HepG2 (cell line): ENCODE results near the gene RTEL1. TPM values are rescaled to one million over a fixed set of nuclear protein-coding genes. Genes with fewer than 3 reads are reported as not detected.

Experiments
- CENPT ChIP-seq: sonication (generic); formaldehyde crosslinking; IDR thresholded peaks from 2 replicates; pipeline ENCODE4 v1.8.0; 2022; ENCODE audit warnings: low read depth, mild to moderate bottlenecking, moderate library complexity, missing genetic modification reagents
- EED ChIP-seq: sonication (generic); formaldehyde crosslinking; IDR thresholded peaks from 2 replicates; pipeline ENCODE4 v1.5.0; 2020; ENCODE audit warnings: mild to moderate bottlenecking, missing genetic modification reagents
- ETV6 ChIP-seq: sonication (generic); formaldehyde crosslinking; conservative IDR thresholded peaks from 2 replicates; pipeline ENCODE4 v1.4.0; 2020; ENCODE audit warnings: missing genetic modification reagents
- JUN ChIP-seq: sonication (generic); formaldehyde crosslinking; IDR thresholded peaks from 2 replicates; pipeline ENCODE4 v1.4.0; 2020; ENCODE audit warnings: mild to moderate bottlenecking, missing genetic modification reagents
- MXD4 ChIP-seq: IDR thresholded peaks from 2 replicates; pipeline ENCODE4 v1.6.1; 2016; ENCODE audit warnings: mild to moderate bottlenecking, missing biosample characterization, missing genetic modification reagents
- PCBP1 ChIP-seq: fragments of 200-400 bp; formaldehyde crosslinking; IDR thresholded peaks from 2 replicates; pipeline ENCODE4 v1.6.1; 2017; ENCODE audit warnings: mild to moderate bottlenecking, low read depth, low read length, borderline replicate concordance
- SRY ChIP-seq: sonication (generic); formaldehyde crosslinking; IDR thresholded peaks from 2 replicates; pipeline ENCODE4 v1.8.0; 2022; ENCODE audit warnings: mild to moderate bottlenecking, missing genetic modification reagents
- TARDBP ChIP-seq: sonication (generic); formaldehyde crosslinking; IDR thresholded peaks from 2 replicates; pipeline ENCODE4 v1.8.0; 2022; ENCODE audit warnings: mild to moderate bottlenecking, missing genetic modification reagents
- TCF12 ChIP-seq, 2 experiments: fragments of 450-650 bp in 1 of 2; sonication (generic) in 1 of 2; formaldehyde crosslinking in 1 of 2; IDR thresholded peaks; 2 replicates each; pipeline versions ENCODE4 v1.6.1 to v1.8.0; 2017 to 2022; ENCODE audit warnings: antibody characterized with exemption in 1 of 2, mild to moderate bottlenecking in 1 of 2, missing genetic modification reagents in 1 of 2, moderate library complexity in 1 of 2
- ZFY ChIP-seq: sonication (generic); formaldehyde crosslinking; IDR thresholded peaks from 2 replicates; pipeline ENCODE4 v1.4.0; 2020; ENCODE audit warnings: missing genetic modification reagents
- ZMYM3 ChIP-seq: sonication (generic); formaldehyde crosslinking; IDR thresholded peaks from 2 replicates; pipeline ENCODE4 v1.5.1; 2020; ENCODE audit warnings: mild to moderate bottlenecking, missing genetic modification reagents
- ZNF841 ChIP-seq: sonication (generic); formaldehyde crosslinking; IDR thresholded peaks from 2 replicates; pipeline ENCODE4 v1.8.1; 2023; ENCODE audit warnings: missing genetic modification reagents, borderline replicate concordance
- polyA plus RNA-seq, 8 experiments: library from polyadenylated mRNA; depleted of rRNA in 3 of 8; stranded (reverse) in 7 of 8; unstranded in 1 of 8; fragments of >200 nt; fragmentation: Illumina TruSeq in 4 of 8; extraction: Trizol in 4 of 8; gene quantifications; 2 replicates each; pipeline versions ENCODE4 v1.2.1 to v1.2.3, GENCODE V29; 2011 to 2016; ENCODE audit warnings: low read depth in 4 of 8, missing spikeins in 1 of 8, mixed read lengths in 1 of 8; ENCODE audit not compliant: insufficient read depth in 1 of 8
- total RNA-seq, 5 experiments: library from RNA; depleted of rRNA; stranded (reverse); fragments of >200 nt; fragmentation: Illumina TruSeq; extraction: Trizol; gene quantifications; 2 replicates each; pipeline ENCODE4 v1.2.3, GENCODE V29; 2016; ENCODE audit warnings: low read depth in 1 of 5
- TF ChIP-seq, protein P1 (sequence below): sonication (generic); formaldehyde crosslinking; IDR thresholded peaks from 2 replicates; pipeline ENCODE4 v1.9.0; 2021; ENCODE audit warnings: missing genetic modification reagents, mild to moderate bottlenecking, borderline replicate concordance
- TF ChIP-seq, protein P2 (sequence below): sonication (generic); formaldehyde crosslinking; IDR thresholded peaks from 2 replicates; pipeline ENCODE4 v1.5.0; 2020; ENCODE audit warnings: mild to moderate bottlenecking, low read depth, missing genetic modification reagents, borderline replicate concordance
- TF ChIP-seq, protein P3 (sequence below): sonication (generic); formaldehyde crosslinking; IDR thresholded peaks from one replicate; pipeline ENCODE4 v1.5.1; 2020; ENCODE audit warnings: mild to moderate bottlenecking, missing genetic modification reagents; ENCODE audit errors: not compliant biosample characterization

The RTEL1 gene
- total and polyA plus RNA-seq, 2 of the 13 experiments (the other 11 are each of a cell fraction or from before 2014, with no cell fraction given), result 21.8 to 36.4 TPM

DNA sequence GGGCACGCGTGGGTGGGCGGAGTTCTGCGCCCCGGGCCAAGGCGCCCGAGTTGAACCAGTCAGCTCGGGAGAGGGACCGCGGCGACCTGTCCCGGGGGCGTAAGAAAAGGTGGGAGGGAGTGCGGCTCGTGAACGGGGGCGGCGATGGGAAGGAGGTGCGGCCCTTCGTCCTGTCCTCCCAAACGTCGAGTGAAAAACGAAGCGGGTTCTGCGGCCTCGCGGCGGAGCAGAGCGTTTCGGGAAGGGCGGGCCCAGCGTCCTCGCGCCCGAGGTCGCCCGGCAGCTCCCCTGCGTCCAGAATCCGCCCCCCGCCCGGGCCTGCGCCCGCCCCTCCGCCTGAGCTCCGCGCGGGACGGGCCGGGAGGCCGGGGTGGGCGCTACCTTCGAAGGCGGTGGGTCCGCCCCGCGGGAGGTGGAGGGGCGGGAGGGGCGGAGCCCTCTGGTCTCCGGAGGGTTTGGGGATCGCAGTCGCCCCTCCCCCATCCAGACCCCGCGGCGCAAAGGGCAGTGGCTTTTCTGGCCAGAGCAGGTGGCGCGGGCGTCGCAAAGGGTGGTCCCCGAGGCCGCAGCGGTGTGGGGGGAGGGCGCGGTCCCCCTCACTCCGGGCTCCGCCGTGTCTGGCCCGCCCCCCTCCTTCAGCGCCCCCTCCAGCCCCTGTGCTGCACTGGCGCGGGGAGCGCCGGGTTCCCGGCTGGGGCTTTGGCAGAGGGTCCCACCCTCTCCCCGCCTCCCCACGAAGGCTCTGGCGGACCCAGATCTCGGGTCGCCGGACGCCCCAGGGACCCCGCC, 5.7 kb upstream of the RTEL1 start (continued):
- TF ChIP-seq PCBP1, result no peak
- no peak for TF ChIP-seq ETV6 (CRISPR knock-in tag)
- TF ChIP-seq SRY (CRISPR knock-in tag), result no peak
- no peak for TF ChIP-seq EED (CRISPR knock-in tag)
- TF ChIP-seq, protein P1, sequence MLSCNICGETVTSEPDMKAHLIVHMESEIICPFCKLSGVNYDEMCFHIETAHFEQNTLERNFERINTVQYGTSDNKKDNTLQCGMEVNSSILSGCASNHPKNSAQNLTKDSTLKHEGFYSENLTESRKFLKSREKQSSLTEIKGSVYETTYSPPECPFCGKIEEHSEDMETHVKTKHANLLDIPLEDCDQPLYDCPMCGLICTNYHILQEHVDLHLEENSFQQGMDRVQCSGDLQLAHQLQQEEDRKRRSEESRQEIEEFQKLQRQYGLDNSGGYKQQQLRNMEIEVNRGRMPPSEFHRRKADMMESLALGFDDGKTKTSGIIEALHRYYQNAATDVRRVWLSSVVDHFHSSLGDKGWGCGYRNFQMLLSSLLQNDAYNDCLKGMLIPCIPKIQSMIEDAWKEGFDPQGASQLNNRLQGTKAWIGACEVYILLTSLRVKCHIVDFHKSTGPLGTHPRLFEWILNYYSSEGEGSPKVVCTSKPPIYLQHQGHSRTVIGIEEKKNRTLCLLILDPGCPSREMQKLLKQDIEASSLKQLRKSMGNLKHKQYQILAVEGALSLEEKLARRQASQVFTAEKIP, result no peak
- TF ChIP-seq TCF12 (IDR thresholded peaks at IDR 0.05), result no peak
- no peak for TF ChIP-seq TCF12 (CRISPR knock-in tag; IDR thresholded peaks at IDR 0.05)
- TF ChIP-seq CENPT (CRISPR knock-in tag), result no peak
- no peak for TF ChIP-seq ZMYM3 (CRISPR knock-in tag)
- TF ChIP-seq, protein P2, sequence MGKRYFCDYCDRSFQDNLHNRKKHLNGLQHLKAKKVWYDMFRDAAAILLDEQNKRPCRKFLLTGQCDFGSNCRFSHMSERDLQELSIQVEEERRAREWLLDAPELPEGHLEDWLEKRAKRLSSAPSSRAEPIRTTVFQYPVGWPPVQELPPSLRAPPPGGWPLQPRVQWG, result no peak
- TF ChIP-seq MXD4 (CRISPR knock-in tag), result no peak
- no peak; the same call in 1 of the 2 replicates for TF ChIP-seq ZFY
- TF ChIP-seq TARDBP, result no peak
- TF ChIP-seq, protein P3, sequence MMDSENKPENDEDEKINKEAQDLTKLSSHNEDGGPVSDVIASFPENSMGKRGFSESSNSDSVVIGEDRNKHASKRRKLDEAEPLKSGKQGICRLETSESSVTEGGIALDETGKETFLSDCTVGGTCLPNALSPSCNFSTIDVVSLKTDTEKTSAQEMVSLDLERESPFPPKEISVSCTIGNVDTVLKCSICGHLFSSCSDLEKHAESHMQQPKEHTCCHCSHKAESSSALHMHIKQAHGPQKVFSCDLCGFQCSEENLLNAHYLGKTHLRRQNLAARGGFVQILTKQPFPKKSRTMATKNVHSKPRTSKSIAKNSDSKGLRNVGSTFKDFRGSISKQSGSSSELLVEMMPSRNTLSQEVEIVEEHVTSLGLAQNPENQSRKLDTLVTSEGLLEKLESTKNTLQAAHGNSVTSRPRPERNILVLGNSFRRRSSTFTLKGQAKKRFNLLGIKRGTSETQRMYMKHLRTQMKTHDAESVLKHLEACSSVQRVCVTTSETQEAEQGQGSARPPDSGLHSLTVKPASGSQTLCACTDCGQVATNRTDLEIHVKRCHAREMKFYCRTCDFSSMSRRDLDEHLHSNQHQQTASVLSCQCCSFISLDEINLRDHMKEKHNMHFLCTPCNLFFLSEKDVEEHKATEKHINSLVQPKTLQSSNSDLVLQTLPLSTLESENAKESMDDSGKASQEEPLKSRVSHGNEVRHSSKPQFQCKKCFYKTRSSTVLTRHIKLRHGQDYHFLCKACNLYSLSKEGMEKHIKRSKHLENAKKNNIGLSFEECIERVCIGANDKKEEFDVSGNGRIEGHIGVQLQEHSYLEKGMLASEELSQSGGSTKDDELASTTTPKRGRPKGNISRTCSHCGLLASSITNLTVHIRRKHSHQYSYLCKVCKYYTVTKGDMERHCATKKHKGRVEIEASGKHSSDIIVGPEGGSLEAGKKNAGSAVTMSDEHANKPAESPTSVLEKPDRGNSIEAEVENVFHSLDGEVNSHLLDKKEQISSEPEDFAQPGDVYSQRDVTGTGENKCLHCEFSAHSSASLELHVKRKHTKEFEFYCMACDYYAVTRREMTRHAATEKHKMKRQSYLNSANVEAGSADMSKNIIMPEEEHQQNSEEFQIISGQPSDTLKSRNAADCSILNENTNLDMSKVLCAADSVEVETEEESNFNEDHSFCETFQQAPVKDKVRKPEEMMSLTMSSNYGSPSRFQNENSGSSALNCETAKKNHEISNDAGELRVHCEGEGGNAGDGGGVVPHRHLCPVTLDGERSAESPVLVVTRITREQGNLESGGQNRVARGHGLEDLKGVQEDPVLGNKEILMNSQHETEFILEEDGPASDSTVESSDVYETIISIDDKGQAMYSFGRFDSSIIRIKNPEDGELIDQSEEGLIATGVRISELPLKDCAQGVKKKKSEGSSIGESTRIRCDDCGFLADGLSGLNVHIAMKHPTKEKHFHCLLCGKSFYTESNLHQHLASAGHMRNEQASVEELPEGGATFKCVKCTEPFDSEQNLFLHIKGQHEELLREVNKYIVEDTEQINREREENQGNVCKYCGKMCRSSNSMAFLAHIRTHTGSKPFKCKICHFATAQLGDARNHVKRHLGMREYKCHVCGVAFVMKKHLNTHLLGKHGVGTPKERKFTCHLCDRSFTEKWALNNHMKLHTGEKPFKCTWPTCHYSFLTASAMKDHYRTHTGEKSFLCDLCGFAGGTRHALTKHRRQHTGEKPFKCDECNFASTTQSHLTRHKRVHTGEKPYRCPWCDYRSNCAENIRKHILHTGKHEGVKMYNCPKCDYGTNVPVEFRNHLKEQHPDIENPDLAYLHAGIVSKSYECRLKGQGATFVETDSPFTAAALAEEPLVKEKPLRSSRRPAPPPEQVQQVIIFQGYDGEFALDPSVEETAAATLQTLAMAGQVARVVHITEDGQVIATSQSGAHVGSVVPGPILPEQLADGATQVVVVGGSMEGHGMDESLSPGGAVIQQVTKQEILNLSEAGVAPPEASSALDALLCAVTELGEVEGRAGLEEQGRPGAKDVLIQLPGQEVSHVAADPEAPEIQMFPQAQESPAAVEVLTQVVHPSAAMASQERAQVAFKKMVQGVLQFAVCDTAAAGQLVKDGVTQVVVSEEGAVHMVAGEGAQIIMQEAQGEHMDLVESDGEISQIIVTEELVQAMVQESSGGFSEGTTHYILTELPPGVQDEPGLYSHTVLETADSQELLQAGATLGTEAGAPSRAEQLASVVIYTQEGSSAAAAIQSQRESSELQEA (CRISPR knock-in tag), result no peak
- no peak for TF ChIP-seq ZNF841 (CRISPR knock-in tag)
- TF ChIP-seq JUN (CRISPR knock-in tag), result no peak
